Measurements from ENCODE around the gene ANXA2. TPM values are rescaled to one million over a fixed set of nuclear protein-coding genes. Genes with fewer than 3 reads are reported as not detected.

ANXA2 gene
- total and polyA plus RNA-seq, 2 experiments from 2014 or later: 202 to 225 TPM

Small RNA genes lying within 50 kb of the gene (small RNA-seq; reads per million reads assigned to genes)
- gene AC087385.3 (ENCODE audit: low replicate concordance): not detected

Other genes starting within 250 kb of the ANXA2 start
- gene ICE2, start 81.2 kb upstream of the ANXA2 start, total RNA-seq (2014; rRNA removed; shearing (Covaris generic)): 47.8 and 64.3 TPM in 2 replicates
- gene ICE2, start 81.2 kb upstream of the ANXA2 start, polyA plus RNA-seq (2016; fragmentation: Nextera tagmentation; extraction: Ambion mirVana): 51.3 and 64.2 TPM in 2 replicates

Measured in GM23338 (cell line).